Measurements from ENCODE around the gene LIPK. TPM values are rescaled to one million over a fixed set of nuclear protein-coding genes. Genes with fewer than 3 reads are reported as not detected.

LIPK gene
- total RNA-seq, 4 donors from 2014 or later: not detected

DNA sequence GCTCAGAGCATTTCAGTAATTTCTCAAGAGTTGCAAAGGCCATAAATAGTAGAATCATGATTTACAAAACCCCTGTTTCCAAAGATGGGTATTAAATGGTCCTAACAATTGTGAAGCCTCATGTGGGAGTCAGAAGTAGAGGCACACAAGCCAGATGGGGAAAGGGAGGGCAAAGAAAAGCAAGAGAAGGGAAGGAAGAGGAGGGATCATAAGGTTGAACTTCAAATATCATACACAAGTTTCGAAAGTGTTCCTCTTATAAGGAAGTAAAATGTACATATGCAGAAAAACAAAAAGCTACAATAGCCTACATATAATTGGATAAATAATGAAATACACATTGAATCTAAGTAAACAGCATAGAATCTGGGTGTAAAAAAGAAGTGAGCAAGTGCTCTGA lies 59.8 kb downstream of the LIPK start:
- in situ Hi-C loops (cut with MboI; ENCODE audit: low sequenced_read_pairs in 4 of 4) (no loop called here), intact Hi-C loops (cut with DNase I; ENCODE audit: low total_unique reads) (no loop called here)
- H3K4me1 ChIP-seq: no peaks in the 10 kb centered on the region
- H3K27ac ChIP-seq: no peak overlapping the region
- TF ChIP-seq, protein P1, sequence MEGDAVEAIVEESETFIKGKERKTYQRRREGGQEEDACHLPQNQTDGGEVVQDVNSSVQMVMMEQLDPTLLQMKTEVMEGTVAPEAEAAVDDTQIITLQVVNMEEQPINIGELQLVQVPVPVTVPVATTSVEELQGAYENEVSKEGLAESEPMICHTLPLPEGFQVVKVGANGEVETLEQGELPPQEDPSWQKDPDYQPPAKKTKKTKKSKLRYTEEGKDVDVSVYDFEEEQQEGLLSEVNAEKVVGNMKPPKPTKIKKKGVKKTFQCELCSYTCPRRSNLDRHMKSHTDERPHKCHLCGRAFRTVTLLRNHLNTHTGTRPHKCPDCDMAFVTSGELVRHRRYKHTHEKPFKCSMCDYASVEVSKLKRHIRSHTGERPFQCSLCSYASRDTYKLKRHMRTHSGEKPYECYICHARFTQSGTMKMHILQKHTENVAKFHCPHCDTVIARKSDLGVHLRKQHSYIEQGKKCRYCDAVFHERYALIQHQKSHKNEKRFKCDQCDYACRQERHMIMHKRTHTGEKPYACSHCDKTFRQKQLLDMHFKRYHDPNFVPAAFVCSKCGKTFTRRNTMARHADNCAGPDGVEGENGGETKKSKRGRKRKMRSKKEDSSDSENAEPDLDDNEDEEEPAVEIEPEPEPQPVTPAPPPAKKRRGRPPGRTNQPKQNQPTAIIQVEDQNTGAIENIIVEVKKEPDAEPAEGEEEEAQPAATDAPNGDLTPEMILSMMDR (IDR thresholded peaks at IDR 0.05 in 4 of 5, conservative IDR thresholded peaks at IDR 0.05 in 1 of 5): no peak
- no peak for TF ChIP-seq POLR2A (IDR thresholded peaks at IDR 0.05)
- no peaks in the 10 kb centered on the region for H3K27me3 ChIP-seq
- H3K36me3 ChIP-seq: no peaks in the 10 kb centered on the region
- no peak overlapping the region for H3K4me3 ChIP-seq
- no peak for ATAC-seq
- no peak for DNase-seq
- H3K9me3 ChIP-seq: no peaks in the 10 kb centered on the region

DNA sequence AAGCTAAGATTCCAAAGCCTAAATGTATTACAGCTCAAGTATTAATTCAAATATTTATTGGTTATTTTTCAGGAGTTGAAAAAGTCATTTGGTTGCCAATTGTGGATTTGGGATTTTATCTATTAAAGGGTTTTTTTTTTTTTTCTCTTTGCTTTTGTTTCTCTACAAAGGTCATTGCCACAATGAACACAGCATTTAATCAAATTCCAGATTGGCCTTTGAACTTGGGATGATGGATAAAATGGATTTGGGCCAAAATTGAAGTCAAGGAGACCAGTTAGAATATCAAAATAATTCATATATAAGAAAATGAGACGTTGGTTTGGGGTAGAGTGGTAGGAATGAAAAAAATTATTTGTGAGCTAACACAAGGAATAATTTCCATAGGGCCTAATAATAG lies 63.3 kb downstream of the LIPK start:
- no peak for ATAC-seq
- H3K27ac ChIP-seq: no peak overlapping the region
- intact Hi-C loops (cut with DNase I; ENCODE audit: low total_unique reads): no loop called here

DNA sequence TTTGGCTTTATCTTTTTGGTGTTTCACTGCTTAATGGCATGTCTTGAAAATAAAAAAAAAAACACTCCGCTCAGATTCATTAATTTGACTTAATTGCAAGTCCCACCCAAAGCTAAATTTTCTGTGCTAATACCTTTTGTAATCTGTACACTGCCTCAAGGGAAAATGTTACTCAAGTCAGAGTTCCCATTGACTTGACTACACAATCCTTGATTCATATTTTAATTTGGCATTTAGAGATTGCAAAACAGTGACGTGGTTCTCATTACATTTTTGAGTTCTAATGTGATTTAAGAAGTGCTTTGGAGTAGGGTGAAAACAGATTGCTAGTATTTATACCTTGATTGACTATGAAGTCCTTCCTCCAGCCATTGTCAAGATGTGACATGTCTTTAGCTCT lies 75.2 kb downstream of the LIPK start:
- DNase-seq (no peak), ATAC-seq (no peak)
- no peak for TF ChIP-seq POLR2A (IDR thresholded peaks at IDR 0.05)
- TF ChIP-seq, protein P1 (IDR thresholded peaks at IDR 0.05 in 4 of 5, conservative IDR thresholded peaks at IDR 0.05 in 1 of 5): no peak
- Histone ChIP-seq H3K36me3 (no peaks in the 10 kb centered on the region), H3K27ac (no peak overlapping the region), H3K4me1 (peaks cover 0 to under 1% of the 10 kb centered on the region in 2 donors), H3K4me3 (no peak overlapping the region), H3K9me3 (no peaks in the 10 kb centered on the region), H3K27me3 (no peaks in the 10 kb centered on the region)
- in situ Hi-C loops (cut with MboI; ENCODE audit: low sequenced_read_pairs in 4 of 4) (no loop called here), intact Hi-C loops (cut with DNase I; ENCODE audit: low total_unique reads) (no loop called here)

More for the DNA sequence above, 63.3 kb downstream of the LIPK start:
- no peak for DNase-seq
- no peaks in the 10 kb centered on the region for H3K36me3 ChIP-seq
- in situ Hi-C loops (cut with MboI; ENCODE audit: low sequenced_read_pairs in 4 of 4): no loop called here
- H3K27me3 ChIP-seq: no peaks in the 10 kb centered on the region
- no peak overlapping the region for H3K4me3 ChIP-seq
- no peaks in the 10 kb centered on the region for H3K9me3 ChIP-seq
- TF ChIP-seq, protein P1 (IDR thresholded peaks at IDR 0.05 in 4 of 5, conservative IDR thresholded peaks at IDR 0.05 in 1 of 5): no peak
- TF ChIP-seq POLR2A (IDR thresholded peaks at IDR 0.05): no peak
- H3K4me1 ChIP-seq: no peaks in the 10 kb centered on the region

DNA sequence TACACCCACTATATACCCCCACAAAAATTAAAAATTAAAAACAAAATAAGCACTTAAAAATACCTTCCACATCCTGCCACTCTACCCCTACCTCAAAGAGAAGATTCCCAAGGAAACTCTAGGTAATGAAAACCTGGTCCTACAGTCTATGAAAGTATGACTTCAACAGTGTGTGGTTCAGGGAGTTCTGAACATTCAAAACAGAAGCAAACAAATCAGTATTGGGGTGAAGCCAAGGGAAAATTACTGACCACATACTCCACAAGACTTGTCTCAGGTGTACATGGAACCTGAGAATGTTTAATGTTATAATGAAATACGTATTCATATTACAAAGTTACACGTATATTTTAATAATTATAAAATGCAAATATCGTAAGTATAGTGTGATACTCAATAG lies 76.2 kb downstream of the LIPK start:
- no peaks in the 10 kb centered on the region for H3K27me3 ChIP-seq
- ATAC-seq: no peak
- no peaks in the 10 kb centered on the region for H3K36me3 ChIP-seq
- intact Hi-C loops (cut with DNase I; ENCODE audit: low total_unique reads) (no loop called here), in situ Hi-C loops (cut with MboI; ENCODE audit: low sequenced_read_pairs in 4 of 4) (no loop called here)
- no peaks in the 10 kb centered on the region for H3K4me1 ChIP-seq
- H3K9me3 ChIP-seq: no peaks in the 10 kb centered on the region
- no peak overlapping the region for H3K4me3 ChIP-seq
- DNase-seq: no peak
- H3K27ac ChIP-seq: no peak overlapping the region
- TF ChIP-seq POLR2A (IDR thresholded peaks at IDR 0.05): no peak
- TF ChIP-seq, protein P1 (IDR thresholded peaks at IDR 0.05 in 4 of 5, conservative IDR thresholded peaks at IDR 0.05 in 1 of 5): no peak

DNA sequence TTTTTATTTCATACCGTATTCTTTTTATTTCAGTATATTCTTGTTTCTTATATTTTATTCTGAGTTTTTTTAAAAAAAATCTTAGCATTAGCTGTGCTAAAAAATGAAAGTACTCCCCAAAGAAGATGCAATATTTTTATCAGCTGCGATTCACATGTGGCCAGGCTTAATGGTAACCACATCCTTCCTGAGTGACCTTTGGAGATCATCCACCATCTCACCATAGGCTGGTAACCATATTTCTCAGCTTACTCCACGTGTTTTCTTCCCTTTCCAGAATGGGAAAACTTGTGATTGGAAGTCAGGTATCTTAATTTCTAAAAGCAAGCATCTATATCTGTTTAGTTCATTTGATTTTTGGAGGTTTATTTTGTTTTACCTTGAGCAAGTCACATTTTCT lies 77.7 kb downstream of the LIPK start:
- ATAC-seq (no peak), DNase-seq (no peak)
- in situ Hi-C loops (cut with MboI; ENCODE audit: low sequenced_read_pairs in 4 of 4): no loop called here
- Histone ChIP-seq H3K4me1 (no peaks in the 10 kb centered on the region), H3K9me3 (no peaks in the 10 kb centered on the region), H3K27me3 (no peaks in the 10 kb centered on the region), H3K4me3 (no peak overlapping the region), H3K36me3 (no peaks in the 10 kb centered on the region), H3K27ac (no peak overlapping the region)
- no peak for TF ChIP-seq POLR2A (IDR thresholded peaks at IDR 0.05)
- TF ChIP-seq, protein P1 (IDR thresholded peaks at IDR 0.05 in 4 of 5, conservative IDR thresholded peaks at IDR 0.05 in 1 of 5): no peak
- intact Hi-C loops (cut with DNase I; ENCODE audit: low total_unique reads): no loop called here

Measured in gastrocnemius medialis (tissue), 4 donors.